HG02884 (cell line): ENCODE measurements around the gene COLGALT1.

Source experiments
- ATAC-seq: cut with Tn5 transposase; IDR thresholded peaks from one replicate; pipeline ENCODE4 v1.9.1; 2021; ENCODE audit warnings: mild to moderate bottlenecking, moderate library complexity; ENCODE audit not compliant: unreplicated experiment

The COLGALT1 gene

DNA sequence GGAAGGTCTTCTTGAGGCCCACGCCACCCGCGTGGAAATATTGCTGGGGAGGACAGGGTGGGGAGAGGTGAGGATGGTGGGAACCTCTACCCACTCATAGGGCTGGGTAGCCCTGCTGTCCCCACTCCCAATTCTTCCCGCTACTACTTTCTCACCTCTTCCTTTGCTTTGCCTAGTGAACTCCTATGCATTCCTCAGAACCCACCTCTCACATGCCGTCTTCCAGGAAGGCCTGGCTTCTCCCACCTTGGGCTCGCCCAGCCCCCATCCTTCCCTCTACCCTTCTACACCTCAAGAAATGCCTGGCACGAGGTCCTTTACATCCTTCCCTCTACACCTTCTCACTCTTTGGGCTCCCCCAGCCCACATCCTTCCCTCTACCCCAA, 62.4 kb downstream of the COLGALT1 start:
- no peak for ATAC-seq

DNA sequence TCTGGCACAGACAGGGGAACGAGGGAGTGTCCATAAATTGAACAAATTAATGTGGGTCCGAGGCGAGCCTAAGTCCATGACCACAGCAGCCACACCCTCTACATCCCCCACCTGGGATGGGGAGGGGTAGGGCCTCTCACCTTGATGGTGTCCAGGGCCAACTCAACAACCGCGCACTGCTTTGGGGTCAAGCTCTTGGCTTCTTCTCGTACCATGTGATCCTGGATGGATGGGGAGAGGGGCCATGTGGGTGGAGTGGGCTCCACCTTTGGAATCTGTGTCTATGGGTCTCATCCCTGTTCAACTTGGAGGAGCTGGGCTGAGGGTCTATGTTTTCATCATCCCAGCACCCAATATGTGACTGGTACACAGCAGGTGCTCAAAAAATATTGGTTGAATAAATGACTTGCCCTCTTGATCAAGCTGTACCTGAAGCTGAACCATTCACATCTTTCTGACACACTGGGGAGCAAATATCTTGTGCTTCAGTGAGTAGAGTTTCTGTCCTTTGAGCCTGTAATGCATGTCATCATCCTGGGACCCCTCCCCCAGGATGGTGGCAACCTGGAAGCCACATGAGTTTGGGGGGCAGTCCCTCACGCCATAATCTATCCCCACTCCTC, 62.9 kb downstream of the COLGALT1 start:
- no peak for ATAC-seq

DNA sequence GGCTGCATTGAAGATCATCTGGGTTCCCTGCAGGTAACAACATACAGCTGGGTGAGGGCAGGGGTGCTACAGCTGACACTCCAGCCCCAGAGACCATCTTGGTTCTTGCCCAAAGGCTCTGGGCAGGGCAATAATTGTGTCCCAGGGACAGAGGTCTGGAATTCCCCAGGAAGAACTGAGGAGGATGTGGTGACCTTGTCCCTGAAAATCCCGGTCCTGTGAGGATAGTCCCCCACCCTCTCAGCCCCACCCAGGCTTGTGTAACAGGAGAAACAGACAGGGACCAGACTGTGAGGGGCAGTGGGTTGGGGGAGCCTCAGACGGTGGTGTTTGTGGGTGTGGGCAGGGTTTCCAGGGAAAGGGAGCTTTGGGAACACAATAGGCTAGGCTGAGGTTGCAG, 63.5 kb downstream of the COLGALT1 start:
- no peak for ATAC-seq

DNA sequence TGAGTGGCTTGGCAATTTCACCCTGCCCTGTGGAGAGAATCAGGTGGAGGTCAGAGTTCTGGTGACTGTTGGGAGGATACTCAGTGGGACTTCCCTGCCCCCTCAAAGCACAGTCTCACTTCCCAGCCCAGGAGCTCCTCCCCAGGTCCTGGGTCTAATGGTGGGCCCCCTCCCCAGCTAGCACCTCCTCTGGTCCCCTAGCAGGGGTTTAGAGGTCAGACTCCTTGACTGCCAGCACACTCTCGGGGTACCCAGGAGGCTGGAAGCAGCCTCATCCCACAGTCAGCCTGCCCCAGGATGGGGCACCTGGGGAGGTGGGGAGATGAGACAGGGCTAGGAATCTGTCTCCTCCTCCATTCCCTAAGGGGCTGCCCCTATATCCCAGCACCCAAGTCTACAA, 65.2 kb downstream of the COLGALT1 start:
- ATAC-seq, result no peak

DNA sequence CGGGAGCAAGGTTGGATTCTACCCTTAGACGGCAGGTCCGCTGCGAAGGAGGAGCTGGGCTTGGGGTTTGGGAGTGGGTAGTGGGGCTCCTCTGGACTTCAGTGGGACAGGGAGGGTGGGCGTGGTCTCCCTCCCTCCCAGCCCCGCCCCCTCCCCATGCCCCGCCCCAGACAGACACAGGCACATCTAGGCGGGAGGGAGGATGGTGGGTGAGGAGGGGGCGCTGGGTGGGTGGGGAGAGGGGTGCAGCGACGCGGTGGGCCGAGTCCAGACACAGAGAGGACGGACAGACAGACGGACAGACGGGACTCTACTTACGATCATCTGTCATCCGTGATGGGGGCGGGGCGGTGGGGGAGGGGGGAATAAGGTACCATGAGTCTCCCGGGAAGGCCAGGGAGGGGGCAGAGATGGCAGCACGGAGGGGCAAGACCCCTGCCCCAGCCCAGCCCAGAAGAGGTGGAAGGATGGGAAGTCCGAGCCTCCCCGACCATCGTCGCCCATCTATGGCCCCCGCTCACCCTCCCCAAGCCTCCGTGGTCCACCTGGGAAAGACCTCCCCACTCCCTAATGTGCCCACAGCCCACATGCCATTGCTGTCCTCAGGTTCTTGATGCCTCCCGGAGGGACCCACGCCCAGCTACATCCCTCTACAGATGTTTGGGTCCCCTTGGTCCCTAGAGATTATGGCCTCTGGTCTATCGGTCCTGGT, 67.9 kb downstream of the COLGALT1 start:
- ATAC-seq, result no peak

DNA sequence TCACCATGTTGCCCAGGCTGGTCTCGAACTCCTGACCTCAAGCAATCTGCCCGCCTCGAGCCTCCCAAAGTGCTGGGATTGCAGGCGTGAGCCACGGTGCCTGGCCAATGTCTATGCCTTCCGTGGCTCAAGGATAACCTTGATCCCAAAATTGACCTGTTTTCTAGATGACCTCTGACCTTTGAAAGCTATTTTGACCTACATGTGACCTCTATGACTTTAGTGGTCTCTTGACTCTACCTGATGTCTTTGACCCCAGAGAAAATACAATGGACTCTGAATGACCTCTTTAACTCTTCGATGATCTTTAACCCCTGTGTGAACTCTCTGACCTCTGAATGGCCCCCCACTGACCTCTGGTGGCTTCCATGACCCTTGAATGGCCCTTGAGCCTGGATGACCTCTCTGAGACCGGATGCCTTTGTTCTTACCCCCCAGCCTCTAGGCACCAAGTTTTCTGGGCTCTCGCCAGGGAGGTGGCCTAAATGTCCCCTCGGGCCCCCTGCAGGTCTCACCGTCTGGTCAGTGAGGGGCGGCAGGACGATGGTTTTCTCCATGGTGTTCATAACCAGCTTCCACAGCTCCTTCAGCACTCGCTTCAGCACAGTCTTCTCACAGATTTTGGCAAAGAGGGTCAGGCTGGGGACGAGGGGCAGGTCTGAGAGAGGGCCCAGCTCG, 69.0 kb downstream of the COLGALT1 start:
- no peak for ATAC-seq

DNA sequence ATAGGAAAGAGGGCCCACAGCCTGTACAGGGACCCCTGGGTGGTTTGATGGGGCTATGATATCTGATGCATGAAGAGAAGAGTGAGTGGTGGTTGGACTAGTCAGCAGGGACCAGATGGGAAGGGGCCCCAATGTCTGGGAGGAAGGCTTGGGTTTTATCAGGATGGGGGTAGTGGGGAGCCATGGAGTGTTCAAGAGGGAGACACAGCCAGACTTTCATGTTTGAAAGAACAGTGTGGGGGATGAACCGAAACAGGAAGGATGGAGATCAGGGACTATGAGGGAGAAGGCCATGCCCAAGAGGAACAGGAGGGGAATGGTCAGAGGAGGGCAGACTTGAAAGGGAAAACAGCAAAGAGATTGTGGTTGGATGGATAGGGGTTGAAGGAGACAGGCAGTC, 69.6 kb downstream of the COLGALT1 start:
- ATAC-seq, result no peak

DNA sequence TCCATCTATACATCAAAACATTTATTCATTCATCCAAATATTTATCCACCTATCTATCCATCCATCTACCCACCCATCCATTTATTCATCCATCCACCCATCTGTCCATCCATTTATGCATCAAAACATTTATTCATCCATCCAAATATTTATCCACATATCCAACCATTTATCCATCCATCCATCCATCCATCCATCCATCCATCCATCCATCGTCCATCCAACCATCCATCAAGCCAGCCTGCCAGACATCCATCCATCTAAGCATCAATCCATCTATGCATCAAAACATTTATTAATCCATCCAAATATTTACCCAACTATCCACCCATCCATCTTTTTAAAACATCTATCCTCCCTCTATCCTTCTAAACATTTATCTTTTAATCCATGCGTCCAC, 70.5 kb downstream of the COLGALT1 start:
- ATAC-seq, result no peak

DNA sequence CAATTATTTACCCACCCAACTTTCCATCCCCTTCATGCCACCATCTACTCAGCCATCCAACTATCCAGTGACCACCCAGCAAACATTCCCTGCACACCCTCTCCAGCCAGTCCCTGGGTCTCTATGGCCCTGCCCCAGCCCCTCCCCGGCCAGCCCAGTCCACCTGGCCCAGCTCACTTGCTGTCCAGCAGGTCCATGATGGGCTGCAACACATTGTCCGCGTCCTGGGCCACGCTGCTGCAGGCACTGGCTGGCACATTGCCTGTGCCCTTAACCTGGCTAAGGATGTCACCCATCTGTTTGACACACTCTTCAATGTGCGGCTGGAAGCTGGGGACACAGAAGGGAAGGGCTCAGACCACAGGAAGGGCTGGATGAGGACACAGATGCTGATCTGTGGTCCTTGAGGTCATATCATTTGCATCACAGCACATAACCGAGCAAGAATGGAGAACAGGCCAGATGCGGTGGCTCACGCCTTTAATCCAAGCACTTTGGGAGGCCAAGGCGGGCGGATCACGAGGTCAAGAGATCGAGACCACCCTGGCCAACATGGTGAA, 71.1 kb downstream of the COLGALT1 start:
- ATAC-seq, result no peak

DNA sequence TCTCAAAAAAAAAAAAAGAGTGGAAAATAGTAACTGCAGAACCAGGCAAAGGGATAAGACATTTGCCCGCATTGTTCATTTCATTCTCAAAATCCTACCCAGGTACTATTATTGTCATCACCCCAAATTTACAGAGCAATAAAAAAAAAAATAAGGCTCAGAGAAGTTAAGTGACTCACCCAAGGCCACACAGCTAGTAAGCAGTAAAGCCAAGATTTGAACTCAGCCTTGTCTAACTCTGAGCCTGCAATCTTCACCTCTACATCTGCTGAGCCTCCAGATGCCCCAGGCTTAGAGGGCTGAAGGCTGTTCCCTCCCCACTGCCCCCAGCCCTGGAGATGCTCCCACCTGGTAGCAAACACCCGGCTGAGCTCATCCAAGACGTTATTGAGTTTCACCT, 71.7 kb downstream of the COLGALT1 start:
- ATAC-seq, result no peak

DNA sequence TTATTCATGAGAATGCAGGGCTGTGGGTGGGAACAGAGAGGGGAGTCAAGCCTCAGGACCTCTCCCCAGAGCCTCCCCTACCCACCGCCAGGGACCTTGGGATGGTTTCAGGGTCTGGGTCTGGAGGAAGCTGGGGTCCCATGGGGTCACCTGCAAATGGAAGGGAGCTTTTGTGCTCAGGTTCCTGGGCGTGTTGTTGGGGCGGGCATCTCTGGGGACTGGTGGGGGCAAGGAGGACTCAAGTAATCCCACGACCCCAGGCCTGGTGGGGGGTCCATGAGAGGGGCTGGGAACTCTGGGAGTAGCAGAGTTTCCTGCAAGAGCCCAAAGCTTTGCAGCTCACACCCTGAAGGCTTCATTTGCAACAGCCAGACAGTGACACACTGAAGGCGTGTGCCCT, 72.5 kb downstream of the COLGALT1 start:
- no peak for ATAC-seq

DNA sequence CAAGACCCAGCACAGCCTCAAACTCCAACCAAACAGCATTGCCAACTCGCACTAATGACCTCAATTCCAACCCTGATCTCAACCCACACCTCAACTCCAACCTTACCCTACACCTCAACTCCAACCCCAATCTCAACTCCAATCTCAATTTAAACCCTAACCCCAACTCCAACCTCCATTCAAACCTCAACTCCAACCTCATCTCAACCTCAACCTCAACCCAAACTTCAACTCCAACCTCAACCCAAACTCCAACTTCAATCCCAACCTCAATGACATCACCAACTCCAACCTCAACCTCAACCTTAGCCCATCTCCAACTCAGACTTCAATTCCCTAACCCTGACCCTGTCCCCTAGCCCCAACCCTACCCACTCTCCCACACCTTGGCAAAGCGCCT, 74.3 kb downstream of the COLGALT1 start:
- ATAC-seq, result no peak

DNA sequence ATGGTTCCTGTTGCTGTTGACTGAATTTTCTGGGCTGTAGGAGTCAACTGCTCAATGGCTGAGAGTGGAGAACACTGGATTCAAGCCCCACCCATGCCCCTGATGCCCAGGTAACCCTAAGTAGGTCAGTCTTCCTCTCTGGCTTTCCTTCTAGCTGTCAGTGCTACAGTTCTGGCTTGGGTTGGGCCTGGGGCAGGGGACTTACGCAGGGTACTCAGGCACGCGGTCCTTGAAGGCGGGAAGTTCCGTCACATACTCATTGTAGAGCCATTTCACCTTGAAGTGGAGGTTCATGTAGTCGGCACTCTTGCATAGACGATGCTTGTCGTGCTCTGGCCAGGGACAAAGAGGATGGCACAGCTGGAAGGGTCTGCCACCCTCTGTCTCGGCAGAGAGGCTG, 77.1 kb downstream of the COLGALT1 start:
- no peak for ATAC-seq
